ENCODE results near the gene FGFR3.
A peak's percentile ranks its signal among the peaks of the same experiment; 100 is the strongest.

FGFR3 gene

GRCh38 chr4:1767770-1768366 is 25.2 kb upstream of the FGFR3 start:
- Histone ChIP-seq H3K36me3 (ENCODE audit: control insufficient read depth in 5 of 5, insufficient read depth in 5 of 5, low read length in 5 of 5) (no peaks in the 10 kb centered on the region), H3K27ac (ENCODE audit: low read depth, low read length) (no peak overlapping the region), H3K4me3 (ENCODE audit: low read depth in 1 of 5, low read length in 5 of 5) (peak overlapping the region in 1 of 5 donors; percentile 22), H3K9me3 (ENCODE audit: control insufficient read depth in 5 of 5, low read length in 5 of 5) (no peaks in the 10 kb centered on the region), H3K27me3 (ENCODE audit: control insufficient read depth in 5 of 5, insufficient read depth in 4 of 5, low read length in 5 of 5) (peaks cover 2 to 35% (median 19%) of the 10 kb centered on the region in 5 donors), H3K4me1 (ENCODE audit: control insufficient read depth in 5 of 5, insufficient read depth in 5 of 5, low read length in 5 of 5) (peaks cover 0 to 19% (median 10%) of the 10 kb centered on the region in 5 donors), H3K9ac (ENCODE audit: low read length in 5 of 5) (no peak overlapping the region)

- Histone ChIP-seq H3K9ac (ENCODE audit: low read length in 5 of 5) (no peak overlapping the region), H3K27me3 (ENCODE audit: control insufficient read depth in 5 of 5, insufficient read depth in 4 of 5, low read length in 5 of 5) (peaks cover 4 to 35% (median 19%) of the 10 kb centered on the region in 5 donors), H3K27ac (ENCODE audit: low read depth, low read length) (no peak overlapping the region), H3K36me3 (ENCODE audit: control insufficient read depth in 5 of 5, insufficient read depth in 5 of 5, low read length in 5 of 5) (no peaks in the 10 kb centered on the region), H3K4me3 (ENCODE audit: low read depth in 1 of 5, low read length in 5 of 5) (no peak overlapping the region), H3K9me3 (ENCODE audit: control insufficient read depth in 5 of 5, low read length in 5 of 5) (no peaks in the 10 kb centered on the region), H3K4me1 (ENCODE audit: control insufficient read depth in 5 of 5, insufficient read depth in 5 of 5, low read length in 5 of 5) (peaks cover 0 to 13% (median 10%) of the 10 kb centered on the region in 5 donors)
These were observed 24.6 kb upstream of the FGFR3 start for GRCh38 chr4:1768367-1769034.

- no peak overlapping the region for H3K4me3 ChIP-seq (ENCODE audit: low read depth in 1 of 5, low read length in 5 of 5)
- H3K9ac ChIP-seq (ENCODE audit: low read length in 5 of 5), result no peak overlapping the region
- peaks cover 0 to 8% (median 5%) of the 10 kb centered on the region in 5 donors for H3K4me1 ChIP-seq (ENCODE audit: control insufficient read depth in 5 of 5, insufficient read depth in 5 of 5, low read length in 5 of 5)
- H3K27me3 ChIP-seq (ENCODE audit: control insufficient read depth in 5 of 5, insufficient read depth in 4 of 5, low read length in 5 of 5), result peaks cover 4 to 35% (median 19%) of the 10 kb centered on the region in 5 donors
- no peak overlapping the region for H3K27ac ChIP-seq (ENCODE audit: low read depth, low read length)
- no peaks in the 10 kb centered on the region for H3K9me3 ChIP-seq (ENCODE audit: control insufficient read depth in 5 of 5, low read length in 5 of 5)
- H3K36me3 ChIP-seq (ENCODE audit: control insufficient read depth in 5 of 5, insufficient read depth in 5 of 5, low read length in 5 of 5), result no peaks in the 10 kb centered on the region
These were observed 23.4 kb upstream of the FGFR3 start for GRCh38 chr4:1769692-1770091.

GRCh38 chr4:1770245-1770644 is 22.8 kb upstream of the FGFR3 start:
- no peak overlapping the region for H3K27ac ChIP-seq (ENCODE audit: low read depth, low read length)
- no peak overlapping the region for H3K4me3 ChIP-seq (ENCODE audit: low read depth in 1 of 5, low read length in 5 of 5)
- H3K9me3 ChIP-seq (ENCODE audit: control insufficient read depth in 5 of 5, low read length in 5 of 5), result no peaks in the 10 kb centered on the region
- H3K9ac ChIP-seq (ENCODE audit: low read length in 5 of 5), result no peak overlapping the region
- H3K4me1 ChIP-seq (ENCODE audit: control insufficient read depth in 5 of 5, insufficient read depth in 5 of 5, low read length in 5 of 5), result peaks cover 0 to 8% (median 5%) of the 10 kb centered on the region in 5 donors
- no peaks in the 10 kb centered on the region for H3K36me3 ChIP-seq (ENCODE audit: control insufficient read depth in 5 of 5, insufficient read depth in 5 of 5, low read length in 5 of 5)
- H3K27me3 ChIP-seq (ENCODE audit: control insufficient read depth in 5 of 5, insufficient read depth in 4 of 5, low read length in 5 of 5), result peaks cover 4 to 35% (median 19%) of the 10 kb centered on the region in 5 donors

GRCh38 chr4:1770791-1771231 is 22.3 kb upstream of the FGFR3 start:
- Histone ChIP-seq H3K4me1 (ENCODE audit: control insufficient read depth in 5 of 5, insufficient read depth in 5 of 5, low read length in 5 of 5) (peaks cover 0 to 8% (median 5%) of the 10 kb centered on the region in 5 donors), H3K36me3 (ENCODE audit: control insufficient read depth in 5 of 5, insufficient read depth in 5 of 5, low read length in 5 of 5) (no peaks in the 10 kb centered on the region), H3K4me3 (ENCODE audit: low read depth in 1 of 5, low read length in 5 of 5) (no peak overlapping the region), H3K27me3 (ENCODE audit: control insufficient read depth in 5 of 5, insufficient read depth in 4 of 5, low read length in 5 of 5) (peaks cover 4 to 37% (median 19%) of the 10 kb centered on the region in 5 donors), H3K27ac (ENCODE audit: low read depth, low read length) (no peak overlapping the region), H3K9ac (ENCODE audit: low read length in 5 of 5) (no peak overlapping the region), H3K9me3 (ENCODE audit: control insufficient read depth in 5 of 5, low read length in 5 of 5) (no peaks in the 10 kb centered on the region)

GRCh38 chr4:1771555-1772305 is 21.4 kb upstream of the FGFR3 start:
- no peak overlapping the region for H3K27ac ChIP-seq (ENCODE audit: low read depth, low read length)

GRCh38 chr4:1772853-1773538 is 20.1 kb upstream of the FGFR3 start:
- Histone ChIP-seq H3K4me1 (ENCODE audit: control insufficient read depth in 5 of 5, insufficient read depth in 5 of 5, low read length in 5 of 5) (peaks cover 0 to under 1% (median 0%) of the 10 kb centered on the region in 5 donors), H3K9ac (ENCODE audit: low read length in 5 of 5) (no peak overlapping the region), H3K27me3 (ENCODE audit: control insufficient read depth in 5 of 5, insufficient read depth in 4 of 5, low read length in 5 of 5) (peaks cover 4 to 31% (median 19%) of the 10 kb centered on the region in 5 donors), H3K4me3 (ENCODE audit: low read depth in 1 of 5, low read length in 5 of 5) (no peak overlapping the region), H3K27ac (ENCODE audit: low read depth, low read length) (no peak overlapping the region), H3K36me3 (ENCODE audit: control insufficient read depth in 5 of 5, insufficient read depth in 5 of 5, low read length in 5 of 5) (no peaks in the 10 kb centered on the region), H3K9me3 (ENCODE audit: control insufficient read depth in 5 of 5, low read length in 5 of 5) (no peaks in the 10 kb centered on the region)

More at GRCh38 chr4:1771555-1772305, 21.4 kb upstream of the FGFR3 start:
- no peaks in the 10 kb centered on the region for H3K36me3 ChIP-seq (ENCODE audit: control insufficient read depth in 5 of 5, insufficient read depth in 5 of 5, low read length in 5 of 5)
- H3K9ac ChIP-seq (ENCODE audit: low read length in 5 of 5), result no peak overlapping the region
- H3K9me3 ChIP-seq (ENCODE audit: control insufficient read depth in 5 of 5, low read length in 5 of 5), result no peaks in the 10 kb centered on the region
- peaks cover 0 to 4% (median under 1%) of the 10 kb centered on the region in 5 donors for H3K4me1 ChIP-seq (ENCODE audit: control insufficient read depth in 5 of 5, insufficient read depth in 5 of 5, low read length in 5 of 5)
- H3K27me3 ChIP-seq (ENCODE audit: control insufficient read depth in 5 of 5, insufficient read depth in 4 of 5, low read length in 5 of 5), result peaks cover 4 to 30% (median 19%) of the 10 kb centered on the region in 5 donors
- no peak overlapping the region for H3K4me3 ChIP-seq (ENCODE audit: low read depth in 1 of 5, low read length in 5 of 5)

- H3K4me1 ChIP-seq (ENCODE audit: control insufficient read depth in 5 of 5, insufficient read depth in 5 of 5, low read length in 5 of 5), result no peaks in the 10 kb centered on the region
- H3K27me3 ChIP-seq (ENCODE audit: control insufficient read depth in 5 of 5, insufficient read depth in 4 of 5, low read length in 5 of 5), result peaks cover 7 to 30% (median 14%) of the 10 kb centered on the region in 5 donors
- no peaks in the 10 kb centered on the region for H3K9me3 ChIP-seq (ENCODE audit: control insufficient read depth in 5 of 5, low read length in 5 of 5)
- H3K9ac ChIP-seq (ENCODE audit: low read length in 5 of 5), result no peak overlapping the region
- no peak overlapping the region for H3K27ac ChIP-seq (ENCODE audit: low read depth, low read length)
- no peaks in the 10 kb centered on the region for H3K36me3 ChIP-seq (ENCODE audit: control insufficient read depth in 5 of 5, insufficient read depth in 5 of 5, low read length in 5 of 5)
- H3K4me3 ChIP-seq (ENCODE audit: low read depth in 1 of 5, low read length in 5 of 5), result no peak overlapping the region
These were observed 19.3 kb upstream of the FGFR3 start for GRCh38 chr4:1773754-1774153.

- Histone ChIP-seq H3K27me3 (ENCODE audit: control insufficient read depth in 5 of 5, insufficient read depth in 4 of 5, low read length in 5 of 5) (peaks cover 5 to 16% (median 12%) of the 10 kb centered on the region in 5 donors), H3K9me3 (ENCODE audit: control insufficient read depth in 5 of 5, low read length in 5 of 5) (no peaks in the 10 kb centered on the region), H3K9ac (ENCODE audit: low read length in 5 of 5) (no peak overlapping the region), H3K27ac (ENCODE audit: low read depth, low read length) (no peak overlapping the region), H3K4me3 (ENCODE audit: low read depth in 1 of 5, low read length in 5 of 5) (no peak overlapping the region), H3K36me3 (ENCODE audit: control insufficient read depth in 5 of 5, insufficient read depth in 5 of 5, low read length in 5 of 5) (no peaks in the 10 kb centered on the region), H3K4me1 (ENCODE audit: control insufficient read depth in 5 of 5, insufficient read depth in 5 of 5, low read length in 5 of 5) (no peaks in the 10 kb centered on the region)
These were observed 17.2 kb upstream of the FGFR3 start for GRCh38 chr4:1775731-1776500.

Data from subcutaneous abdominal adipose tissue (tissue), 5 donors.